Left lung (tissue), 10 donors: ENCODE data around the gene NARS2. TPM values are rescaled to one million over a fixed set of nuclear protein-coding genes. Genes with fewer than 3 reads are reported as not detected.

Experiments
- ATAC-seq: fragments of 200-7000 bp; cut with Tn5 transposase; one replicate; pipeline ENCODE4 v1.9.1; 2020; ENCODE audit warnings: moderate library complexity
- DNase-seq, 4 donors: peaks; one replicate each; pipeline ENCODE4 v3.0.0-alpha.2; 2013 to 2020
- H3K27ac ChIP-seq, 2 donors: fragments of 200-600 bp; sonication (generic) in 1 of 2; one replicate each; pipeline versions ENCODE4 v1.5.0 to v1.8.0; 2020 to 2021
- H3K27me3 ChIP-seq, 2 donors: fragments of 200-600 bp; sonication (generic) in 1 of 2; one replicate each; pipeline versions ENCODE4 v1.5.0 to v1.8.0; 2020 to 2021
- H3K36me3 ChIP-seq, 2 donors: fragments of 200-600 bp; sonication (generic) in 1 of 2; one replicate each; pipeline versions ENCODE4 v1.5.0 to v1.8.0; 2020 to 2021
- H3K4me1 ChIP-seq, 2 donors: fragments of 200-600 bp; one replicate each; pipeline ENCODE4 v1.8.0; 2021
- H3K4me3 ChIP-seq, 2 donors: fragments of 200-600 bp; sonication (generic) in 1 of 2; one replicate each; pipeline versions ENCODE4 v1.5.0 to v1.8.0; 2020 to 2021; ENCODE audit warnings: mild to moderate bottlenecking in 1 of 2
- H3K9me3 ChIP-seq, 2 donors: fragments of 200-600 bp; sonication (generic) in 1 of 2; one replicate each; pipeline versions ENCODE4 v1.5.0 to v1.8.0; 2020 to 2021
- intact Hi-C, 2 donors: fragments of 100-400 bp; cut with DNase I; formaldehyde crosslinking; loops; one replicate each; pipeline versions ENCODE4 v1.11.2 to v1.14.2; 2022
- polyA plus RNA-seq, 6 donors: library from polyadenylated mRNA; unstranded; fragments of 120-200 nt; gene quantifications; one replicate each; pipeline ENCODE4 v1.2.1, GENCODE V29; 2013; ENCODE audit not compliant: insufficient read length in 6 of 6
- total RNA-seq, 2 donors: library from RNA; stranded (reverse); fragmentation: NEBNext Ultra II Directional; extraction: Animal tissue kit (Norgen Biotek cat#: 25700); gene quantifications; one replicate each; pipeline ENCODE4 v1.2.1, GENCODE V29; 2021
- TF ChIP-seq, protein P1 (sequence below), 2 donors: fragments of 200-600 bp; sonication (generic) in 1 of 2; IDR thresholded peaks; one replicate each; pipeline versions ENCODE4 v1.5.0 to v1.8.0; 2021; ENCODE audit warnings: antibody characterized with exemption in 2 of 2
- donor health status: DM: no; HTN: yes; CAD: no.
- donor health status: DM: no; HTN: no; CAD: no.

NARS2 gene
- total and polyA plus RNA-seq, 8 donors: 14.9 to 35.5 (median 28.4) TPM

DNA sequence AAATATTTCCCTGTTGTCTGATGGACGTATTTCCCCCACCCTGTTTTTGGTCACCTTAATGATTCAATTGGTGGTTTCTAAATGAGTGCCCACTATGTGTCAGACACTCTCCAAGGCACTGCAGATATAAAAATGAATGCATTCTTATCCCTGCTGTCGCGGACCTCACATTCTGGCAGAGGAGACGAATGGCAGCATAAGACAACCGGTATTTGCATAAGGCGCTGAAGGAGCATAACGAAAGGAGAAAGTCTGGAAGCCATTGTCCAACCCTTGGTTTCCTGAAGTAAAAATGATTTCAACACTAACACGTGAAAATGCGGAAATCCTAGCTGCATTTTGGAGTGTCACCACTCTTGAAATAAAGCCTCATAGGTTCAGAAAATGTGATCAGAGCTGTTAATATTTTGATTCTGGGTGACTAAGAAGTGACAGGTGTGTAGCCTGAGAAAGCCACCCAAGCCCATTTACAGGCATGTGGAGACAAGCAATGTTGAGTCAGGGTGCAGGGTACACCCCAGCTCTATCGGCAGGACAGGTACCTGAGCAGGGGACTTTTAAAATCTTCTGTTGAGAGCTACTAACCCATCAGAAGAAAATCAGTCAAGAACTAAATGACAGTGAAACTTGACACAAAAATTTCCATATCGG is 146.9 kb downstream of the NARS2 start:
- no peaks in the 10 kb centered on the region for H3K36me3 ChIP-seq
- intact Hi-C loops: no loop called here
- H3K4me3 ChIP-seq: no peak overlapping the region
- no peak for ATAC-seq
- H3K4me1 ChIP-seq: peaks cover 0 to 42% of the 10 kb centered on the region in 2 donors
- H3K27me3 ChIP-seq: no peaks in the 10 kb centered on the region
- peak overlapping the region in 1 of 2 donors; percentile 88 for H3K27ac ChIP-seq
- TF ChIP-seq, protein P1, sequence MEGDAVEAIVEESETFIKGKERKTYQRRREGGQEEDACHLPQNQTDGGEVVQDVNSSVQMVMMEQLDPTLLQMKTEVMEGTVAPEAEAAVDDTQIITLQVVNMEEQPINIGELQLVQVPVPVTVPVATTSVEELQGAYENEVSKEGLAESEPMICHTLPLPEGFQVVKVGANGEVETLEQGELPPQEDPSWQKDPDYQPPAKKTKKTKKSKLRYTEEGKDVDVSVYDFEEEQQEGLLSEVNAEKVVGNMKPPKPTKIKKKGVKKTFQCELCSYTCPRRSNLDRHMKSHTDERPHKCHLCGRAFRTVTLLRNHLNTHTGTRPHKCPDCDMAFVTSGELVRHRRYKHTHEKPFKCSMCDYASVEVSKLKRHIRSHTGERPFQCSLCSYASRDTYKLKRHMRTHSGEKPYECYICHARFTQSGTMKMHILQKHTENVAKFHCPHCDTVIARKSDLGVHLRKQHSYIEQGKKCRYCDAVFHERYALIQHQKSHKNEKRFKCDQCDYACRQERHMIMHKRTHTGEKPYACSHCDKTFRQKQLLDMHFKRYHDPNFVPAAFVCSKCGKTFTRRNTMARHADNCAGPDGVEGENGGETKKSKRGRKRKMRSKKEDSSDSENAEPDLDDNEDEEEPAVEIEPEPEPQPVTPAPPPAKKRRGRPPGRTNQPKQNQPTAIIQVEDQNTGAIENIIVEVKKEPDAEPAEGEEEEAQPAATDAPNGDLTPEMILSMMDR (IDR thresholded peaks at IDR 0.05): no peak
- DNase-seq: no peak
- H3K9me3 ChIP-seq: no peaks in the 10 kb centered on the region

DNA sequence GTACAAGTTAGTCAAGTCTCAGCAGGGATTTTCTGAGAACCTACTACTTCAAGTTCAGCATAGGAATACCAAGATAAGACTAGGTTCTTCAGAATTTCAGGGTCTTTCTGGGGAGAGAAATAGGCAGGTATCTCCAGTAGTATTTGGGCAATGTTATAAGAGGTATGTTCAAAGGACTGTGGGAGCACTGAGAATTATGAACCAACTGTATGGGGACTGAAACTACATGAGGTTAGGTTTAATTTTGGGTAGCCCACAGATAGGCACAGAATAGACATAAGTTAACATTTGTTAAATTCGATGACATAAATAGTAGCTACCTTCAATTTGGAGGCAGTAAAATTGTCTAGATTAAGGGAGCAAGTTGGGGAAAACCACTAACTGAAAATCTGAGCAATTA is 147.8 kb downstream of the NARS2 start:
- ATAC-seq (no peak), DNase-seq (no peak)
- Histone ChIP-seq H3K4me3 (no peak overlapping the region), H3K4me1 (peaks cover 0 to 42% of the 10 kb centered on the region in 2 donors), H3K36me3 (no peaks in the 10 kb centered on the region), H3K27ac (no peak overlapping the region), H3K9me3 (no peaks in the 10 kb centered on the region), H3K27me3 (no peaks in the 10 kb centered on the region)
- TF ChIP-seq, protein P1 (IDR thresholded peaks at IDR 0.05): no peak
- intact Hi-C loops: no loop called here

DNA sequence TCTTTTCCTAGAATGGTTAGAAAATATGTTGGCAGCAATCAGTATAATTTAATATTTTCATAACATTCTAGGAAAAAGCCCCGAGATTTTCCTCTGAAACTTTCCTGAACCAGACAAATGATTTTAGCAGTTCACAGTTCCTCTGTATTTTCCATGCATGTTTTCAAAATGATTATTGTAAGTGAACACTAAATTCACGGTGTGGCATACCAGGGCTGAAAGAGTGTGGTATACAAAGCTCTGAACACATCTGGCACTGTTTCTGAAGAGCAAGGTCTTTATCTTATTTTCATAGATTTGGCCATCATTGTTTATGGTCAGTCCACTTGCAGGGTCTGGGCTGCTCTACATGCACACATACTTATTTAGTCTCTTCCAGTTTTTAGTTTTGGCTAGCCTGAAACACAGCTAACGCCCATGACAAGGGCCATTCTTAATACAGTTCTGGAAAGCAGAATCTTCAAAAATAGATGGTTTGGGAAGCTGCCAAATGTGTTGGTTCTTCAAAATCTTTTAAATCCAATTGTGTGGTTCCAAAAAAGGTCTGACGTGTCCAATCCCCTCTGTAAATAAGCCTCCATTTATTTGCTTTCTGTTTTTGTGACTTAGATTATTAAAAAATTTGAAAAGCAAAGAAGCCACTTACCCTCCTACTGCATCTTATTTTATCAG is 149.1 kb downstream of the NARS2 start:
- H3K36me3 ChIP-seq: no peaks in the 10 kb centered on the region
- H3K9me3 ChIP-seq: no peaks in the 10 kb centered on the region
- peaks cover 4 to 50% of the 10 kb centered on the region in 2 donors for H3K4me1 ChIP-seq
- peak in 1 of 4 donors; percentile 13 for DNase-seq
- TF ChIP-seq, protein P1 (IDR thresholded peaks at IDR 0.05): no peak
- peak overlapping the region; percentile 36 to 87 for H3K27ac ChIP-seq
- intact Hi-C loops: no loop called here
- no peaks in the 10 kb centered on the region for H3K27me3 ChIP-seq
- H3K4me3 ChIP-seq: no peak overlapping the region
- peak; percentile 13 for ATAC-seq

DNA sequence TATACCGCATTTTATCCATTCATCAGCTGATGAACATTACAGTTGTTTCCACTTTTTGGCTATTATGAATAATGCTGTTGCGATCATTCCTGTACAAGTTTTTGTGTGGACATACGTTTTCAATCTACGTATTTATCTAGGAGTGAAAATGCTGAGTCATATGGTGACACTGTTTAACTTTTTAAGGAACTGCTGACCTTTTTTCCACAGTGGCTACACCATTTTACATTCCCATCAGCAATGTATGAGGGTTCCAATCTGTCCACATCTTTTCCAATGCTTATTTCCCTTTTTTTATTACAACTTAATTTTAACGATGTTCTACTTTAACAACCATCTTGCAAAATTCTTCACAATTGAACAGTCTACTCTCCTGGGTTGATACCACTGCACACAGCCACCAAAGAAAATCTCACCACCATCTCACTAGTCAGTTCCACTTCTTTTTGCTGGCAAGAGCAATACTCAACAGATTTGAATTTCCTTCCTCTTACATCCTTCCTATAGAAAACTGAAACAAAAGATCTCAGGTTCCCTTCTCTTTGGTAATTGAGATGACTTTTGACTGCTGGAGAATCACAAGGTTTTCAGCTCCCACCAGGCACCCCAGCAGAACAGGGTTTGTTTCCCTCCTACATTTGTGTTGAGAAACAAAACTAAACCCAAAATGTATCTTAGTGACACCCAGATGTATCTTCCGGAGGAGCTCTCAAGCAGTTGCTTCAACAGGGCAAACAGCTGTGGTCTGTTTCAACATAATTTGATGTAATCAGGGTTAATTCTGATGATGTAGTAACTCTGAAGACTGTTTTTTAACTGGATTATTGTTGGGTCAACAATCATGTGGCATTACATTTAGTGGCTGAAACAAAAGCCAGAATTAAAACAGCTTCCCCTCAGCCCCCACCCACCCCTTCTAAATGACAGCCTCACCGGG is 150.1 kb downstream of the NARS2 start:
- no peaks in the 10 kb centered on the region for H3K27me3 ChIP-seq
- ATAC-seq: peak; percentile 12
- peak overlapping the region; percentile 36 to 87 for H3K27ac ChIP-seq
- TF ChIP-seq, protein P1 (IDR thresholded peaks at IDR 0.05): no peak
- intact Hi-C loops: no loop called here
- H3K4me3 ChIP-seq: peak overlapping the region in 1 of 2 donors; percentile 7
- H3K4me1 ChIP-seq: peaks cover 6 to 57% of the 10 kb centered on the region in 2 donors
- H3K36me3 ChIP-seq: no peaks in the 10 kb centered on the region
- no peaks in the 10 kb centered on the region for H3K9me3 ChIP-seq
- DNase-seq: peak in 2 of 4 donors; percentile 49 to 76
